Rectal smooth muscle tissue (tissue), 1 donor: ENCODE results near the gene CAMK1D.
"Not testable (repeated sequence)": the region's sequence is repeated elsewhere in the genome, so short reads cannot be mapped to it uniquely, and the experiment has no call there.

ENCODE experiments used
- H3K27ac ChIP-seq: one replicate; pipeline ENCODE4 v1.7.0; 2013; ENCODE audit warnings: low read depth, low read length, inconsistent platforms
- H3K27me3 ChIP-seq: one replicate; pipeline ENCODE4 v1.7.0; 2013; ENCODE audit warnings: low read length; ENCODE audit not compliant: control insufficient read depth, insufficient read depth
- H3K36me3 ChIP-seq: one replicate; pipeline ENCODE4 v1.7.0; 2013; ENCODE audit warnings: low read length; ENCODE audit not compliant: control insufficient read depth, insufficient read depth
- H3K4me1 ChIP-seq: one replicate; pipeline ENCODE4 v1.7.0; 2013; ENCODE audit warnings: low read length; ENCODE audit not compliant: control insufficient read depth, insufficient read depth
- H3K4me3 ChIP-seq: one replicate; pipeline ENCODE4 v1.7.0; 2013; ENCODE audit warnings: low read length
- H3K9ac ChIP-seq: one replicate; pipeline ENCODE4 v1.7.0; 2013; ENCODE audit warnings: low read length

Gene CAMK1D

GRCh38 chr10:12428447-12429135 lies 79.2 kb downstream of the CAMK1D start:
- H3K27me3 ChIP-seq, result no peaks in the 10 kb centered on the region

GRCh38 chr10:12430406-12430982 lies 81.1 kb downstream of the CAMK1D start:
- H3K27ac ChIP-seq, result no peak overlapping the region
- H3K9ac ChIP-seq, result no peak overlapping the region
- H3K4me3 ChIP-seq, result no peak overlapping the region
- H3K4me1 ChIP-seq, result no peaks in the 10 kb centered on the region
- H3K27me3 ChIP-seq, result no peaks in the 10 kb centered on the region
- H3K36me3 ChIP-seq, result no peaks in the 10 kb centered on the region

More at GRCh38 chr10:12428447-12429135, 79.2 kb downstream of the CAMK1D start:
- no peak overlapping the region for H3K27ac ChIP-seq
- no peaks in the 10 kb centered on the region for H3K36me3 ChIP-seq
- H3K4me3 ChIP-seq, result no peak overlapping the region
- H3K4me1 ChIP-seq, result no peaks in the 10 kb centered on the region
- no peak overlapping the region for H3K9ac ChIP-seq

GRCh38 chr10:12431151-12432101 lies 82.1 kb downstream of the CAMK1D start:
- no peak overlapping the region for H3K4me3 ChIP-seq
- H3K9ac ChIP-seq, result no peak overlapping the region
- no peaks in the 10 kb centered on the region for H3K36me3 ChIP-seq
- H3K27me3 ChIP-seq, result no peaks in the 10 kb centered on the region
- no peak overlapping the region for H3K27ac ChIP-seq
- no peaks in the 10 kb centered on the region for H3K4me1 ChIP-seq

- H3K4me1 ChIP-seq, result no peaks in the 10 kb centered on the region
- no peaks in the 10 kb centered on the region for H3K36me3 ChIP-seq
- no peak overlapping the region for H3K27ac ChIP-seq
Measured at GRCh38 chr10:12432402-12433189, 83.2 kb downstream of the CAMK1D start.

GRCh38 chr10:12434277-12434676 lies 84.9 kb downstream of the CAMK1D start:
- no peaks in the 10 kb centered on the region for H3K27me3 ChIP-seq
- H3K4me3 ChIP-seq, result no peak overlapping the region
- no peak overlapping the region for H3K27ac ChIP-seq
- no peak overlapping the region for H3K9ac ChIP-seq
- no peaks in the 10 kb centered on the region for H3K36me3 ChIP-seq
- no peaks in the 10 kb centered on the region for H3K4me1 ChIP-seq

More at GRCh38 chr10:12432402-12433189, 83.2 kb downstream of the CAMK1D start:
- no peak overlapping the region for H3K9ac ChIP-seq
- H3K27me3 ChIP-seq, result no peaks in the 10 kb centered on the region
- H3K4me3 ChIP-seq, result no peak overlapping the region

- not testable (repeated sequence) for H3K27me3 ChIP-seq, H3K36me3 ChIP-seq, H3K4me3 ChIP-seq, H3K4me1 ChIP-seq, H3K27ac ChIP-seq, H3K9ac ChIP-seq
Measured at GRCh38 chr10:12434677-12435076, 85.3 kb downstream of the CAMK1D start.

- no peaks in the 10 kb centered on the region for H3K4me1 ChIP-seq
- no peak overlapping the region for H3K4me3 ChIP-seq
Measured at GRCh38 chr10:12435348-12435747, 86.0 kb downstream of the CAMK1D start.

GRCh38 chr10:12438919-12439692 lies 89.8 kb downstream of the CAMK1D start:
- Histone ChIP-seq H3K27ac (no peak overlapping the region), H3K4me3 (no peak overlapping the region), H3K36me3 (no peaks in the 10 kb centered on the region), H3K4me1 (no peaks in the 10 kb centered on the region), H3K27me3 (no peaks in the 10 kb centered on the region), H3K9ac (no peak overlapping the region)

More at GRCh38 chr10:12435348-12435747, 86.0 kb downstream of the CAMK1D start:
- no peaks in the 10 kb centered on the region for H3K36me3 ChIP-seq
- H3K9ac ChIP-seq, result no peak overlapping the region
- no peak overlapping the region for H3K27ac ChIP-seq
- no peaks in the 10 kb centered on the region for H3K27me3 ChIP-seq

- not testable (repeated sequence) for H3K4me1 ChIP-seq, H3K4me3 ChIP-seq, H3K27ac ChIP-seq, H3K9ac ChIP-seq, H3K36me3 ChIP-seq, H3K27me3 ChIP-seq
Measured at GRCh38 chr10:12439767-12440166, 90.4 kb downstream of the CAMK1D start.

GRCh38 chr10:12443026-12443425 lies 93.7 kb downstream of the CAMK1D start:
- H3K27ac ChIP-seq, result no peak overlapping the region

GRCh38 chr10:12444981-12445700 lies 95.8 kb downstream of the CAMK1D start:
- Histone ChIP-seq H3K27me3 (no peaks in the 10 kb centered on the region), H3K4me3 (no peak overlapping the region), H3K27ac (no peak overlapping the region), H3K4me1 (peaks cover 7% of the 10 kb centered on the region), H3K9ac (no peak overlapping the region), H3K36me3 (no peaks in the 10 kb centered on the region)

More at GRCh38 chr10:12443026-12443425, 93.7 kb downstream of the CAMK1D start:
- Histone ChIP-seq H3K36me3 (no peaks in the 10 kb centered on the region), H3K4me3 (no peak overlapping the region), H3K27me3 (no peaks in the 10 kb centered on the region), H3K9ac (no peak overlapping the region), H3K4me1 (peaks cover 7% of the 10 kb centered on the region)
